Activated effector memory CD4-positive, alpha-beta T cell treated with Interleukin-2 at 50 U/mL for 16 hours (primary cell): ENCODE measurements around the gene CREG1.
"Not testable (repeated sequence)": the region's sequence is repeated elsewhere in the genome, so short reads cannot be mapped to it uniquely, and the experiment has no call there.

Source experiments
- DNase-seq: peaks from one replicate; pipeline ENCODE4 v3.0.0-alpha.2; 2020

CREG1 gene

GRCh38 chr1:167563579-167564246, 10.2 kb upstream of the CREG1 start:
- DNase-seq: no peak

GRCh38 chr1:167562702-167563101, 9.1 kb upstream of the CREG1 start:
- DNase-seq: no peak

GRCh38 chr1:167561753-167562152, 8.2 kb upstream of the CREG1 start:
- no peak for DNase-seq

- DNase-seq: peak; percentile 52
Measured at GRCh38 chr1:167555971-167556714, 2.6 kb upstream of the CREG1 start.

- not testable (repeated sequence) for DNase-seq
Measured at GRCh38 chr1:167555072-167555471, 1.5 kb upstream of the CREG1 start.

- DNase-seq: peak; percentile 3
Measured at GRCh38 chr1:167554028-167554779, 642 bp upstream of the CREG1 start.

GRCh38 chr1:167551362-167551761, 2.2 kb downstream of the CREG1 start:
- no peak for DNase-seq

GRCh38 chr1:167548059-167548932, 5.3 kb downstream of the CREG1 start:
- no peak for DNase-seq

GRCh38 chr1:167546935-167547334, 6.6 kb downstream of the CREG1 start:
- DNase-seq: no peak

- no peak for DNase-seq
Measured at GRCh38 chr1:167545349-167545748, 8.2 kb downstream of the CREG1 start.

- DNase-seq: no peak
Measured at GRCh38 chr1:167544447-167545093, 9.0 kb downstream of the CREG1 start.

- DNase-seq: no peak
Measured at GRCh38 chr1:167543199-167543990, 10.2 kb downstream of the CREG1 start.

- no peak for DNase-seq
Measured at GRCh38 chr1:167542109-167543032, 11.2 kb downstream of the CREG1 start.

GRCh38 chr1:167541610-167542009, 12.0 kb downstream of the CREG1 start:
- no peak for DNase-seq

- no peak for DNase-seq
Measured at GRCh38 chr1:167541003-167541402, 12.6 kb downstream of the CREG1 start.

- no peak for DNase-seq
Measured at GRCh38 chr1:167538657-167539056, 14.9 kb downstream of the CREG1 start.

- DNase-seq: peak; percentile 43
Measured at GRCh38 chr1:167533851-167534300, 19.7 kb downstream of the CREG1 start.

GRCh38 chr1:167532964-167533824, 20.4 kb downstream of the CREG1 start:
- DNase-seq: no peak

GRCh38 chr1:167532375-167532774, 21.2 kb downstream of the CREG1 start:
- DNase-seq: no peak
